ENCODE results near the gene SMTNL2.

DNA sequence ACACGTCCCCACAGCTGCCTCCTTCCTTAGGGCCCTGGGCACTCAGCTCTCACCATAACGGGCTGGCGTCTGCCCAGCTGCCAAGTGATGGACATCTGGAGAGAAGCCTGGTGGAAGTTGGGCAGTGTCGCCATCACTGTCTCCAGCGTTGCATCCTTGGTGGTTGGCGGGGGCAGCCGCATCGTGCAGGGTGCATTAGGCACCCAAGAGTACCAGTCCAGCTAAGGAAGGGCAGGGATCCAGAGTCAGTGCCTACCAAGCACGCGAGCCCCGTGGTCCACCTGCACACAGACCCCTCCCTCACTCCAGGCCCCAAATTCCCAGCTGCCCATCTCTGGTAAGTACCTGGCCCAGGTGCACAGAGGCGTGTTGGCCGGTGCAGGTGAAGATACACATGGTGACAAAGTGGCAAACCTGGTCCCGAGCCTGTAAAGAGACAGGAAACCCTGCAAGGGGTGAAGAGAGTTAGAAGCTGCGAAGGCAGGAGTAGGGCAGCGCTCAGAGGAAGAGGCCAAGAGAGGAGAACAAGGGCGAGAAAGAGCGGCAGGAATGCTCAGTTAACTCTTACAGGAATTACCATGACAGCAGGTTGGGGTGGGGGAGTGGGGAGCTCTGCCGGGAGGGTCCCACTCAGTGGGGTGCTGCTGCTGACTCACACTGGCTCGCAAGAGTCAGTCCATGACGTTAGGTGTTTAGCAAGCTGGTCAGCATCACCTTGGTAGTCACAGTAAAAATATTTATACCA, 47.7 kb downstream of the SMTNL2 start:
- TF ChIP-seq EZH2 (optimal IDR thresholded peaks at IDR 0.05; ENCODE audit: low read depth, low read length) (no peak), EZH2phosphoT487 (IDR thresholded peaks at IDR 0.05; ENCODE audit: low read length) (no peak)
- TF ChIP-seq, protein P1, sequence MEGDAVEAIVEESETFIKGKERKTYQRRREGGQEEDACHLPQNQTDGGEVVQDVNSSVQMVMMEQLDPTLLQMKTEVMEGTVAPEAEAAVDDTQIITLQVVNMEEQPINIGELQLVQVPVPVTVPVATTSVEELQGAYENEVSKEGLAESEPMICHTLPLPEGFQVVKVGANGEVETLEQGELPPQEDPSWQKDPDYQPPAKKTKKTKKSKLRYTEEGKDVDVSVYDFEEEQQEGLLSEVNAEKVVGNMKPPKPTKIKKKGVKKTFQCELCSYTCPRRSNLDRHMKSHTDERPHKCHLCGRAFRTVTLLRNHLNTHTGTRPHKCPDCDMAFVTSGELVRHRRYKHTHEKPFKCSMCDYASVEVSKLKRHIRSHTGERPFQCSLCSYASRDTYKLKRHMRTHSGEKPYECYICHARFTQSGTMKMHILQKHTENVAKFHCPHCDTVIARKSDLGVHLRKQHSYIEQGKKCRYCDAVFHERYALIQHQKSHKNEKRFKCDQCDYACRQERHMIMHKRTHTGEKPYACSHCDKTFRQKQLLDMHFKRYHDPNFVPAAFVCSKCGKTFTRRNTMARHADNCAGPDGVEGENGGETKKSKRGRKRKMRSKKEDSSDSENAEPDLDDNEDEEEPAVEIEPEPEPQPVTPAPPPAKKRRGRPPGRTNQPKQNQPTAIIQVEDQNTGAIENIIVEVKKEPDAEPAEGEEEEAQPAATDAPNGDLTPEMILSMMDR (IDR thresholded peaks at IDR 0.05; ENCODE audit: low read length), result no peak

Data from MM.1S (cell line).